K562 (cell line): ENCODE results near the gene ARHGAP24.

Source experiments
- ASH1L ChIP-seq: fragments of 450-650 bp; IDR thresholded peaks from 2 replicates; pipeline ENCODE4 v1.6.1; 2018; ENCODE audit warnings: borderline replicate concordance, mild to moderate bottlenecking, low read depth; ENCODE audit not compliant: partially characterized antibody
- CTCF ChIP-seq, 3 experiments: IDR thresholded peaks in 2 of 3; conservative IDR thresholded peaks in 1 of 3; 2 replicates each; pipeline ENCODE4 v1.5.1; 2011 to 2012; ENCODE audit warnings: low read length in 3 of 3, mild to moderate bottlenecking in 3 of 3, control low read depth in 2 of 3, improper control_type of control experiment in 1 of 3, inconsistent platforms in 1 of 3, low read depth in 1 of 3, mixed read lengths in 1 of 3, moderate library complexity in 1 of 3; ENCODE audit not compliant: insufficient read depth in 2 of 3
- KDM1A ChIP-seq, 2 experiments: fragments of 450-650 bp; IDR thresholded peaks; 2 replicates each; pipeline ENCODE4 v1.6.1; 2016; ENCODE audit warnings: mild to moderate bottlenecking in 2 of 2
- NR1H2 ChIP-seq: sonication (generic); formaldehyde crosslinking; IDR thresholded peaks from 2 replicates; pipeline ENCODE4 v1.4.0; 2020; ENCODE audit warnings: mild to moderate bottlenecking, missing genetic modification reagents
- POLR2AphosphoS2 ChIP-seq: IDR thresholded peaks from 2 replicates; pipeline ENCODE4 v1.6.1; 2012; ENCODE audit warnings: low read length, improper control_type of control experiment
- POU5F1 ChIP-seq: fragments of 150-350 bp; IDR thresholded peaks from 2 replicates; pipeline ENCODE4 v1.6.1; 2014; ENCODE audit warnings: borderline replicate concordance, low read length, low read depth, mild to moderate bottlenecking; ENCODE audit not compliant: partially characterized antibody
- RBM14 ChIP-seq: fragments of 200-400 bp; formaldehyde crosslinking; IDR thresholded peaks from 2 replicates; pipeline ENCODE4 v1.6.1; 2018; ENCODE audit warnings: low read depth, mild to moderate bottlenecking, low read length, moderate library complexity, borderline replicate concordance; ENCODE audit not compliant: insufficient read depth
- RCOR1 ChIP-seq, 2 experiments: IDR thresholded peaks; 2 replicates each; pipeline ENCODE4 v1.6.1; 2012; ENCODE audit warnings: low read depth in 2 of 2, low read length in 2 of 2, borderline replicate concordance in 1 of 2, improper control_type of control experiment in 1 of 2
- RNF219 ChIP-seq: fragments of 250-450 bp; sonication (Bioruptor Pico); IDR thresholded peaks from 2 replicates; pipeline ENCODE4 v1.5.0; 2022; ENCODE audit warnings: mild to moderate bottlenecking
- SIN3A ChIP-seq, 2 experiments: fragments of 150-350 bp in 1 of 2; IDR thresholded peaks; 2 replicates each; pipeline ENCODE4 v1.6.1; 2011 to 2016; ENCODE audit warnings: borderline replicate concordance in 2 of 2, low read depth in 2 of 2, low read length in 2 of 2, mild to moderate bottlenecking in 2 of 2, moderate library complexity in 2 of 2; ENCODE audit not compliant: control insufficient read depth in 1 of 2
- TAF1 ChIP-seq: IDR thresholded peaks from 2 replicates; pipeline ENCODE4 v1.6.1; 2011; ENCODE audit warnings: mild to moderate bottlenecking, low read length, moderate library complexity; ENCODE audit not compliant: insufficient read depth, control insufficient read depth, severe bottlenecking; ENCODE audit errors: extremely low read depth
- TF ChIP-seq, protein P1 (sequence below): fragments of 450-650 bp; IDR thresholded peaks from one replicate; pipeline ENCODE4 v1.6.1; 2018; ENCODE audit warnings: mild to moderate bottlenecking, moderate library complexity; ENCODE audit not compliant: partially characterized antibody

DNA sequence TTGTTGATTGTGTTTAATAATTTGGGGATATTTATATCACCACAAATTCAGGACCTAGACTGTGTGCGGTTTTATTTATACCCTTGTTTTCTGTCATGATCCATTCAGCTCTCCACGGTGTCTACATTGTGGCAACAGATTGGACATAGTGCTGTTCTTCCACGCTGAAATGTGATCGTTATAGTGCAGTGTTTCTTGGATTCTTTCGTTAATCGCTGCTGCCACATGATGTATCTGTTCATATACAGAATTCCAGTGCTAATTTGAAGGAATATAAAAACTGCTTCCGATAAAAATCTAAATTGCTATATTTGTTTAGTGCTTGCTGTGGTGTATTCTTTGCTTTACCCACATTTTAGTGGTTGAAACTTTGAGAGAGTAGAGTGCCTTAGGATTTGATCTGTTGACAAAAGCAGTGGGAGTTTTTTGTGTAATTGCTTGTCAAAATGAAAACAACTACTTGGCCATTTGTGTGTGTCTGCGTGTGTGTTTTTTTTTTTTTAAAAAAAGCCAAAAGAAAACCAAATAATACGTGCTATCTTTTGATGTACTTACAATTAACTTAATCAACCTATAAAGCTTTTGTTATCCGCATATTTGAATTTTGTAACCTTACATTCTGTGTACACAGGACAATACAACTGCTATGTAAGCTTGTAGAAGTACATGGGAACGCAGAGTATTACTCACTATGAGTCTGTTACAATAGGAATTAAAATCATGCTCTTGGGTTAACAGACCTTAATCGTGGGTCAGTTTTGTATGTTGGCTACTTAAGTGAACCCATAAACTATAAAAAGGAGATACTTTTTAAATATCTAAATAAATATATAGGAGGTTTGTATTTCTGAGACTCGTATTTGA, 353.3 kb downstream of the ARHGAP24 start:
- TF ChIP-seq RNF219 = no peak
- TF ChIP-seq CTCF (IDR thresholded peaks at IDR 0.05 in 2 of 3, conservative IDR thresholded peaks at IDR 0.05 in 1 of 3; ENCODE audit: insufficient read depth in 2 of 3, low read depth in 1 of 3, low read length in 3 of 3) = no peak
- TF ChIP-seq TAF1 = no peak
- TF ChIP-seq RCOR1 (IDR thresholded peaks at IDR 0.05; ENCODE audit: borderline replicate concordance in 1 of 2, low read depth in 2 of 2, low read length in 2 of 2) = no peak
- TF ChIP-seq KDM1A (IDR thresholded peaks at IDR 0.05) = no peak
- TF ChIP-seq NR1H2 (CRISPR knock-in tag) = no peak
- no peak for TF ChIP-seq POU5F1
- no peak for TF ChIP-seq POLR2AphosphoS2
- TF ChIP-seq, protein P1, sequence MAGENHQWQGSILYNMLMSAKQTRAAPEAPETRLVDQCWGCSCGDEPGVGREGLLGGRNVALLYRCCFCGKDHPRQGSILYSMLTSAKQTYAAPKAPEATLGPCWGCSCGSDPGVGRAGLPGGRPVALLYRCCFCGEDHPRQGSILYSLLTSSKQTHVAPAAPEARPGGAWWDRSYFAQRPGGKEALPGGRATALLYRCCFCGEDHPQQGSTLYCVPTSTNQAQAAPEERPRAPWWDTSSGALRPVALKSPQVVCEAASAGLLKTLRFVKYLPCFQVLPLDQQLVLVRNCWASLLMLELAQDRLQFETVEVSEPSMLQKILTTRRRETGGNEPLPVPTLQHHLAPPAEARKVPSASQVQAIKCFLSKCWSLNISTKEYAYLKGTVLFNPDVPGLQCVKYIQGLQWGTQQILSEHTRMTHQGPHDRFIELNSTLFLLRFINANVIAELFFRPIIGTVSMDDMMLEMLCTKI = no peak
- no peak for TF ChIP-seq RBM14
- no peak for TF ChIP-seq ASH1L
- no peak for TF ChIP-seq SIN3A (IDR thresholded peaks at IDR 0.05; ENCODE audit: borderline replicate concordance in 2 of 2, control insufficient read depth in 1 of 2, low read depth in 2 of 2, low read length in 2 of 2)
